GM13977 (cell line): ENCODE measurements around the gene EFCAB8.

Experiments
- DNase-seq: peaks from one replicate; pipeline ENCODE4 v3.0.0; 2012; ENCODE audit warnings: low spot score
- CTCF ChIP-seq: IDR thresholded peaks from 2 replicates; pipeline ENCODE4 v1.5.1; 2012; ENCODE audit warnings: mild to moderate bottlenecking, control low read depth; ENCODE audit not compliant: insufficient read depth; ENCODE audit errors: extremely low read depth, missing control alignments
- in situ Hi-C: fragments of 300-500 bp; cut with MboI; formaldehyde crosslinking; loops from one replicate; pipeline ENCODE4 v1.12.0; 2022; ENCODE audit warnings: low sequenced_read_pairs, low pct_unique_long_range_greater_than_20kb, mixed read lengths, inconsistent platforms; ENCODE audit not compliant: unreplicated experiment

The EFCAB8 gene

GRCh38 chr20:32995802-32996201, 137.1 kb downstream of the EFCAB8 start:
- DNase-seq: no peak
- peak; percentile 1 for TF ChIP-seq CTCF
- in situ Hi-C loops: no loop called here

GRCh38 chr20:32997431-32997830, 138.7 kb downstream of the EFCAB8 start:
- no peak for TF ChIP-seq CTCF
- no peak for DNase-seq
- in situ Hi-C loops: no loop called here

GRCh38 chr20:32999603-33000250, 141.0 kb downstream of the EFCAB8 start:
- in situ Hi-C loops: no loop called here
- DNase-seq: no peak
- TF ChIP-seq CTCF: no peak

- in situ Hi-C loops: no loop called here
- TF ChIP-seq CTCF: no peak
- no peak for DNase-seq
Observed at GRCh38 chr20:33000802-33001466, 142.2 kb downstream of the EFCAB8 start.

GRCh38 chr20:33002087-33002808, 143.5 kb downstream of the EFCAB8 start:
- DNase-seq: no peak
- TF ChIP-seq CTCF: no peak
- in situ Hi-C loops: no loop called here

- in situ Hi-C loops: no loop called here
- no peak for DNase-seq
- no peak for TF ChIP-seq CTCF
Observed at GRCh38 chr20:33004141-33004751, 145.5 kb downstream of the EFCAB8 start, which contains the start of gene SUN5. Gene SUN5, minus strand, starts transcription at chr20:33004433. Its CDS starts 93 bp downstream, at chr20:33004340.
